ACHN (cell line): ENCODE results near the gene MAP3K20.
"Not testable (repeated sequence)": the region's sequence is repeated elsewhere in the genome, so short reads cannot be mapped to it uniquely, and the experiment has no call there.

Experiments used
- DNase-seq: peaks from one replicate; pipeline ENCODE4 v3.0.0-alpha.2; 2015
- in situ Hi-C: cut with HindIII; loops from 2 replicates; pipeline ENCODE4 v1.10.0; 2017; ENCODE audit warnings: low sequenced_read_pairs, low pct_ligation_motif_present, low pct_unique_long_range_greater_than_20kb

MAP3K20 gene

DNA sequence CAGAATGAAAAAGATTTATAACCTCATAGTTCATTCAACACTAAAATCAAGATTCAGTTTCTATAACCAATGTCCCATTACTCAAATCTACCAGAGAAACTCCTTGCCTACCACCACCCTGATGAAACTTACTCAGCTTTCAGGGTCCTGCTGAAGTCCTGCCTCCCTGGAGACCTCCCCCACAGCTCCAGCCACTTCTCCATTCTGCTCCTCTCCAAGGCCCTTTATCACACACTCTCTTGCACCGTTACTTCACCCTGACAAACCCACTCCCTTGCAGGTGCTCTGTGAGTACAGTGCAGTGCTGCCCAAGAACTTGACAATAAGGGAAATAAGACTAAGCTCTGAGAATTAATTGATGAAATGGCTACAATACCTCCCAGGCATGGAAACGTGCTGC is 195.5 kb downstream of the MAP3K20 start:
- in situ Hi-C loops: no loop called here
- DNase-seq: no peak

GRCh38 chr2:173271825-173272224 is 196.2 kb downstream of the MAP3K20 start:
- DNase-seq: no peak
- in situ Hi-C loops: no loop called here

DNA sequence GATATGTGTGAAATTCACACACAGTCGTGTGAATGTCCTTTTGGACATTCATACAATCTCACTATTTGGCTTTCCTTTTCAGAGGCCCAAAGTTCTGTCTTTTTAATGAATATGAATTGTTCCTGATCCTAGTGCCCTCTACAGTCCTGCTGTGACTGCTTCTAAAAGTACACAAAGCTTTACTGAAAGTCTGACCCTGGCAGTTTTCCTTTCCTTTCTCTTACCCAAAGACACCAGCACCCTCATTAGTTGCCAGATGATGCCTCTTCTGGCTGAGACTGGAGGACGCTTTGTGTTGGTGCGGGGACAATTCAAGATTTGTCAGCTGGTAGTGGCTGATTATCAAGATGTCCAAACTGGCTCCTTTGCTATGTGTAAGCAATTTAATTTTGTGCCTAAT is 197.2 kb downstream of the MAP3K20 start:
- no peak for DNase-seq
- in situ Hi-C loops: no loop called here

DNA sequence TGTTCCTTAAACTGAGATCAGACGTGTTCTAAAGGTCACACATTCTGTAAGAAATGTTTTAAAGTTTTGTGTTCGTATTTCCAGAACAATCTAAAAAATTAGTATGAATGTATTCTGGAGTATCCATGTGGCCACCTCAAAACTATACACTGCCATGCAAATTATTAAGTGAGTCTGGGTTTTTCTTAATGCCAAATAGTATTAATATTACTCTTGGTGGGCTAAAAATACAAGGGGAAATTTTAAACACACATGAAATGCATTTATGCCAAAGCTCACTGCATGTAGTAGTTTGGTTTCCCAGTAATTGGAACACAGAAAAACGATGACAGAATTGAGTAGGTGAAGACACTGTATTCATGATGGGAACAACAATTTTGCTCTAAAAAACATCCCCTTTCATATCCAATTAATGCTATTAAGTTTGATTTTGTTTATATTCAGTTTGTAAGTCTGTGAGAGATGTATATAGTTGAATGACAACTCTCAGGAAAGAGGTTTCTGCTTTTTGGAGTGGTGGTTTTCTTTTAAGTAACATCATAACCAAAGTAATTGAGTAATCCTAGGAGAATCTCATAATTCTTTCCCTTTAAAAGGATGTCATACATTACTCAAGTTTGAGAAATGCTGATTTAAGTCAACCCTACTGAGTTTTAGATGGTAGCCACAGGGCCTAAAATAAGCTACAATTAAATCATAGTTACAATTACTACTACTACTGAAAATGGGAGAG is 203.3 kb downstream of the MAP3K20 start:
- in situ Hi-C loops: no loop called here
- DNase-seq: no peak

DNA sequence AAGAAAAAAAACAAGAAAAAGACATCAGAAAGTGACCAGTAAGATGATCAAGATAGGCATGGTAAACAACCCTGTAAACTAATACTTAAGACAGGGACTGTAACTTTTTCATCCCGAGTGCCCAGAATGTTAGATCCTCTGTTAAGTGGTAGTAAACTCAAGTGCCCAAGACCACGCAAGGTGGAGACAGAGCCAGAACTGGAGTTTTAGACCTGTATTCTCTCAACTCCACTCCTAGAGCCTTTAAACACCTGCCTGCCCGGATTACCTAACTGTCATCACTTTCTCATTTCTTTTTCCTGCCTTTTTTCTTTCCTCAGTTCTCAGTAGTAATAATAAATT is 203.9 kb downstream of the MAP3K20 start:
- DNase-seq: no peak
- in situ Hi-C loops: no loop called here

DNA sequence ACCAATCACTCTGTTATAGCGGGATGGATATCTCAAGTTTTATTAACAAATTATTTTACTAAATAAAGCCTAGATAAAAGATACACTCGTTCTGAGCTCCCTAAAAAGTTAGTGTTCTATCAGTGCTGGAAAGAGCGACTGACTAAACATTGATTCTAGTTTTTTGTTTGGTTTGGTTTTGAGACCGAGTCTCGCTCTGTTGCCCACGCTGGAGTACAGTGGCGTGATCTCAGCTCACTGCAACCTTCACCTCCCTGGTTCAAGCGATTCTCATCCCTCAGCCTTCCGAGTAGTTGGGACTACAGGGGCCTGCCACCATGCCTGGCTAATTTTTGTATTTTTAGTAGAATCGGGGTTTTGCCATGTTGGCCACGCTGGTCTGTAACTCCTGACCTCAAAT is 205.2 kb downstream of the MAP3K20 start:
- in situ Hi-C loops: no loop called here
- DNase-seq: no peak

DNA sequence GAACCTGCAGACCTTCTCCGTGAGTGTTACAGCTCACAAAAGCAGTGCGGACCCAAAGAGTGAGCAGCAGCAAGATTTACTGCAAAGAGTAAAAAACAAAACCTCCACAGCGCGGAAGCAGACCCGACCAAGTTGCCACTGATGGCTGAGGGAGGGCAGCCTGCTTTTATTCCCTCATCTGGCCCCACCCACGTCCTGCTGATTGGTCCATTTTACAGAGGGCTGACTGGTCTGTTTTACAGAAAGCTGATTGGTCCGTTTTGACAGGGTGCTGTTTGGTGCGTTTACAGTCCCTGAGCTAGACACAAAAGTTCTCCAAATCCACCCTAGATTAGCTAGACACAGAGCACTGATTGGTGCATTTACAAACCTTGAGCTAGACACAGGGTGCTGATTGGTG is 206.3 kb downstream of the MAP3K20 start:
- DNase-seq, in situ Hi-C loops: not testable (repeated sequence)

DNA sequence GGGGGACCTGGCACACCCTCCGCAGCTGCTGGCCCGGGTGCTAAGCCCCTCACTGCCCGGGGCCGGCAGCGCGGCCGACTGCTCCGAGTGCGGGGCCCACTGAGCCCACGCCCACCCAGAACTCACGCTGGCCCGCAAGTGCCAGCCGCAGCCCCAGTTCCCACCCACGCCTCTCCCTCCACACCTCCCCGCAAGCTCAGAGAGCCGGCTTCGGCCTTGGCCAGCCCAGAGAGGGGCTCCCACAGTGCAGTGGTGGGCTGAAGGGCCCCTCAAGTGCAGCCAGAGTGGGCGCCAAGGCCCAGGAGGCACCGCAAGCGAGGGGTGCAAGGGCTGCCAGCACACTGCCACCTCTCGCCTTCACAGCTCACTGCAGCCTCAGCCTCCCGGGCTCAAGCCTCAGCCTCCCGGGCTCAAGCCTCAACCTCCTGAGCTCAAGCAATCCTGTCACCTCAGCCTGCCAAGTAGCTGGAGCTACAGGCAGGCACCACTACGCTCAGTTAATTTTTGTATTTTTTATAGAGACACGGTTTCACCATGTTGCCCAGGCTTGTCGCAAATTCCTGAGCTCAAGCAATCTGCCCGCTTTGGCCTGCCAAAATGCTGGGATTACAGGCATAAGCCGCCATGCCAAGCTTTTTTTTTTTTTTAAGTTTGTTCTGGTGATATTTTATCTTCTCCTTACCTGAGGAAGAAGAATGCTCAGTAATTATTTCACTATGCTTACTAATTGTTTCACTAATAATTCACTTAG is 207.3 kb downstream of the MAP3K20 start:
- in situ Hi-C loops: no loop called here
- DNase-seq: no peak

DNA sequence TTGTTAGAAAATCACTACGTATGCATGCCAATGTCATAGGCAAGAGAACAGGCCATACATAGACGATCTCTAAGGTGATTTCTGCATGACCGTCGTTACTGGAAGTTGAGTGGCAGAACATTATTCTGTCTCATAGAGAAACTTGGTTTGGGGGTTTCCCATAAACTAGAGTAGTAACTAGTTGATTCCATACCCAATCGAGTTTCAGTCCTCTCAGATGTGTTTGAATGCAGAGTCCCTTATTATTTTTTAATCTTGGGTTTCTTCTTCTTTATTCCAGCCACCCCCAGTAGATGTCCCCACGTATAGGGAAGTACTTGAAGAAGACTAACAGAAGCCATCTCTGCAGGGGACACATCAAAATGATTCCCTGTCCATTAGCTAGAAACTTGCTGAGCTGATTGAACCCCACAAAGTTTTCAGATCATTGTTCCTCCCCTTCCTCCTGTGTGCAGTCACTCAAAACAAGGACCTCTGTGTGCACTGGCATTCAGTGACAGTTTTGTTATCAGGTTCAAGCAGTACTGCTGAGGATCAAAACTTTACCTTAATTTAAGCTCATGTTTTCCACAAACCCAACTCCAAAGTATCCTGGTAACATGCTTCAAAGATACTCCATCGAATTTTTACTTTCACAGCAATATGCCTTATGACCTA is 210.6 kb downstream of the MAP3K20 start:
- DNase-seq: peak; percentile 10
- in situ Hi-C loops: no loop called here

DNA sequence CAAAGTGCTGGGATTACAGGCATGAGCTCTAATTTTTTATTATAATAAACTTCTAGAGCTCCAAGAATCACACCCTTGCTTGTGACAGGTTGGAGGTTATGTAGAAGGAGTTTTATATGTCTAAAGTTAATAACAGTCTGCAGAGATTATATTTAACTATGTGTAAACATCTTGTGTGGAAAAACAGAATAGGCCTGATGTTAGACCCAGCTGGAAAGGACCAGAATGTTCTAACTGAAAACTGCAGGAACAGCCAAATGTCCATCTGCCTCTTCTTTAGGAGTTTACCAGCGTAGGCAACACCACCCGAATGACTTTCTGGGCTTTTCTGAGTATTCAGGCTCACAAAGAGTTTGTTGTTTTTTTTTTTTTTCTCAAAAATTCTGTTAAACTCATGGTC is 211.9 kb downstream of the MAP3K20 start:
- in situ Hi-C loops: no loop called here
- DNase-seq: no peak

DNA sequence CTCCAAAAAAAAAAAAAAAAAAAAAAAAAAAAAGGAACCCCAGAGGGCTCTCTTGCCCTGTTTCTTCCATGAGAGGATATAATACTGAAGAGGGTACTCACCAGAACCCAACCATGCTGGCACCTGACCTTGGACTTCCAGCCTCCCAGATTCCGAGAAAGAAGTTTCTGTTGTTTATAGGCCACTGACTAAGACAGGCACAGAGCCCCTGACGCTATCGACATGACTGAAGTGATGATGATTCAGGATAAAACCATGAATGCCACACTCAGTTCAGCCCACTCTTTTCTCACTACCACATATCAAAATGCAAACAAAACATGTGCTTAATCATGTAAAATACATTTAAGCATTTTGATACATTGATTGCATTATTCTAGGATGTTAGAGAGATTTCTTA is 212.9 kb downstream of the MAP3K20 start:
- in situ Hi-C loops: no loop called here
- peak; percentile 17 for DNase-seq

- DNase-seq: no peak
- in situ Hi-C loops: no loop called here
Observed at GRCh38 chr2:173290046-173290445, 214.4 kb downstream of the MAP3K20 start.

GRCh38 chr2:173290518-173290917 is 214.9 kb downstream of the MAP3K20 start:
- no peak for DNase-seq
- in situ Hi-C loops: no loop called here

GRCh38 chr2:173291412-173291811 is 215.8 kb downstream of the MAP3K20 start:
- in situ Hi-C loops: no loop called here
- no peak for DNase-seq

DNA sequence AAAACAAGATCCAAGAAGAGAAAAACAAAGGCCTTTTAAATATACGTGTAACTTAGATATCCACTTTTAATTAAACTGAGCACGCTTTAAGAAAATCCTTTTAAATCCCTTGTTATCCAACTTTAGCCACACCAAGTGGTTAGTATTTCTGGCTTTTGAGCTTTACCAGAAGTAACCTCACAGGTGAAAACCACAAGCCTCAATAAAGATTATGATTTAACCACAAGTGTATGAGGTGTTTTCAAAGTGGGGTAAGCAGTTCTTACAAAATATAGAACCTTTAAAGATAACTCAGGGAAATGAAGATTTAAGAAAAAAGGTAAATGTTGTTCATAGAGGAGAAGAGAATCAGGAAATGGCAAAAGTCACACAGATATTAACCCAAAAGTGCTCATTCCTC is 220.6 kb downstream of the MAP3K20 start:
- in situ Hi-C loops: no loop called here
- no peak for DNase-seq

DNA sequence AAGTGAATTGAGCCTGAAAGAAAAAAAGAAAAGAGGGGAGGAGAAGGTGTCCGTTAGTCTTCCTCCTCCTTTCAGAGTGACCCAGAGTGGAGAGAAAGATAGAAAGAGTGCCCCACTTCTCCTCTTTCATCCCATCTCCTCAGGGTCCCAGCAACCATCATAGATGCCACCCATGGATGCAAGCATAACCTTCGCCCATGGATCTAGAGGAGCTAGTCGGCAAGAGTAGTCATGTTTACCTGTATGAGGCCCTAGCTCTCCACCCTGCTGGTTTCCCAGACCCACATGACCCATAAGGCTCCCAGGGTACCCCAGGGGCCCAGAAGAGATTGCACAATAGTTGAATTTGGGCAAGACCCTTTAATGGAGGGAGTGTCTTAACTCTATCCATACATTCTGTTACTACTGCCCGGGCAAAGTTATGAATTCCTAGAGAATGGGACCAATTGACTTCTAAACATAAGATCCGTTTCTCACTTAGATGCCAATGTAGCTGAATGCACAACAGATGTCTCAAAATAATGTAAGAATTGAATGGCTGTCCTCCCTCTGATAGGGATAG is 223.0 kb downstream of the MAP3K20 start:
- no peak for DNase-seq
- in situ Hi-C loops: no loop called here

- DNase-seq: no peak
- in situ Hi-C loops: no loop called here
Observed at GRCh38 chr2:173299764-173300163, 224.1 kb downstream of the MAP3K20 start.

GRCh38 chr2:173300458-173300857 is 224.8 kb downstream of the MAP3K20 start:
- DNase-seq: no peak
- in situ Hi-C loops: no loop called here

GRCh38 chr2:173301549-173301948 is 225.9 kb downstream of the MAP3K20 start:
- DNase-seq, in situ Hi-C loops: not testable (repeated sequence)
